ENCODE data around the gene ZBTB46. TPM values are rescaled to one million over a fixed set of nuclear protein-coding genes. Genes with fewer than 3 reads are reported as not detected.

Gene ZBTB46
- total and polyA plus RNA-seq, 10 of the 15 experiments (the other 5 are each of a cell fraction or from before 2014, with no cell fraction given) = 0.15 to 0.92 (median 0.34) TPM

GRCh38 chr20:63846128-63846771, 15.2 kb upstream of the ZBTB46 start:
- no peak overlapping the region for H2AFZ ChIP-seq (ENCODE audit: control insufficient read depth, low read depth, low read length)

More at GRCh38 chr20:63846128-63846771, 15.2 kb upstream of the ZBTB46 start:
- ChIA-PET CTCF (interaction anchor here (0.7 kb wide), 1 partner anchor 41 kb away, joined by 3 read pairs; no protein-coding TSS in a partner anchor), SMC1A (ENCODE audit: uncharacterized antibody, unreplicated experiment) (no interaction called here), RAD21 (ENCODE audit: unreplicated experiment) (interaction anchor here (0.8 kb wide), 1 partner anchor 62 kb away, joined by 3 read pairs; no protein-coding TSS in a partner anchor), POLR2A (no interaction called here)
- Histone ChIP-seq H3K4me3 (no peak overlapping the region), H3K79me2 (ENCODE audit: control insufficient read depth, insufficient read depth, low read length) (no peaks in the 10 kb centered on the region), H3K27ac (ENCODE audit: control insufficient read depth, insufficient read depth) (no peak overlapping the region), H3K4me1 (ENCODE audit: control insufficient read depth, insufficient read depth, low read length) (peaks cover 29% of the 10 kb centered on the region), H3K9me3 (replicated peaks; ENCODE audit: control insufficient read depth, insufficient read depth, low read length) (no peaks in the 10 kb centered on the region), H3K4me2 (ENCODE audit: control insufficient read depth, insufficient read depth) (no peak overlapping the region), H3K9ac (ENCODE audit: control insufficient read depth, insufficient read depth, low read length) (no peak overlapping the region), H3K36me3 (ENCODE audit: control insufficient read depth in 2 of 2, insufficient read depth in 2 of 2, low read length in 1 of 2) (no peaks in the 10 kb centered on the region), H3K27me3 (replicated peaks in 1 of 2; ENCODE audit: control insufficient read depth in 2 of 2, insufficient read depth in 2 of 2, low read length in 1 of 2) (peaks cover 0 to 1% of the 10 kb centered on the region in 2 experiments; a peak in 3 of 4 replicates), H4K20me1 (ENCODE audit: control insufficient read depth, insufficient read depth) (no peaks in the 10 kb centered on the region)
- intact Hi-C loops (cut with micrococcal nuclease; ENCODE audit: unreplicated experiment) (no loop called here), in situ Hi-C loops (cut with MboI) (no loop called here)
- BruUV-seq (replicated peaks) = no TSS peak
- TF ChIP-seq, protein P1, sequence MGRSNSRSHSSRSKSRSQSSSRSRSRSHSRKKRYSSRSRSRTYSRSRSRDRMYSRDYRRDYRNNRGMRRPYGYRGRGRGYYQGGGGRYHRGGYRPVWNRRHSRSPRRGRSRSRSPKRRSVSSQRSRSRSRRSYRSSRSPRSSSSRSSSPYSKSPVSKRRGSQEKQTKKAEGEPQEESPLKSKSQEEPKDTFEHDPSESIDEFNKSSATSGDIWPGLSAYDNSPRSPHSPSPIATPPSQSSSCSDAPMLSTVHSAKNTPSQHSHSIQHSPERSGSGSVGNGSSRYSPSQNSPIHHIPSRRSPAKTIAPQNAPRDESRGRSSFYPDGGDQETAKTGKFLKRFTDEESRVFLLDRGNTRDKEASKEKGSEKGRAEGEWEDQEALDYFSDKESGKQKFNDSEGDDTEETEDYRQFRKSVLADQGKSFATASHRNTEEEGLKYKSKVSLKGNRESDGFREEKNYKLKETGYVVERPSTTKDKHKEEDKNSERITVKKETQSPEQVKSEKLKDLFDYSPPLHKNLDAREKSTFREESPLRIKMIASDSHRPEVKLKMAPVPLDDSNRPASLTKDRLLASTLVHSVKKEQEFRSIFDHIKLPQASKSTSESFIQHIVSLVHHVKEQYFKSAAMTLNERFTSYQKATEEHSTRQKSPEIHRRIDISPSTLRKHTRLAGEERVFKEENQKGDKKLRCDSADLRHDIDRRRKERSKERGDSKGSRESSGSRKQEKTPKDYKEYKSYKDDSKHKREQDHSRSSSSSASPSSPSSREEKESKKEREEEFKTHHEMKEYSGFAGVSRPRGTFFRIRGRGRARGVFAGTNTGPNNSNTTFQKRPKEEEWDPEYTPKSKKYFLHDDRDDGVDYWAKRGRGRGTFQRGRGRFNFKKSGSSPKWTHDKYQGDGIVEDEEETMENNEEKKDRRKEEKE (IDR thresholded peaks at IDR 0.05) = no peak
- TF ChIP-seq NFXL1 (IDR thresholded peaks at IDR 0.05; ENCODE audit: borderline replicate concordance) = peak; percentile 81; the same call in 1 of the 2 replicates
- TF ChIP-seq ZBTB11 (CRISPR knock-in tag; IDR thresholded peaks at IDR 0.05) = no peak
- 0 out of 2 replicates have a peak, but pooled peaks have one; percentile 19 for TF ChIP-seq ZNF24 (IDR thresholded peaks at IDR 0.05)
- TF ChIP-seq, protein P2, sequence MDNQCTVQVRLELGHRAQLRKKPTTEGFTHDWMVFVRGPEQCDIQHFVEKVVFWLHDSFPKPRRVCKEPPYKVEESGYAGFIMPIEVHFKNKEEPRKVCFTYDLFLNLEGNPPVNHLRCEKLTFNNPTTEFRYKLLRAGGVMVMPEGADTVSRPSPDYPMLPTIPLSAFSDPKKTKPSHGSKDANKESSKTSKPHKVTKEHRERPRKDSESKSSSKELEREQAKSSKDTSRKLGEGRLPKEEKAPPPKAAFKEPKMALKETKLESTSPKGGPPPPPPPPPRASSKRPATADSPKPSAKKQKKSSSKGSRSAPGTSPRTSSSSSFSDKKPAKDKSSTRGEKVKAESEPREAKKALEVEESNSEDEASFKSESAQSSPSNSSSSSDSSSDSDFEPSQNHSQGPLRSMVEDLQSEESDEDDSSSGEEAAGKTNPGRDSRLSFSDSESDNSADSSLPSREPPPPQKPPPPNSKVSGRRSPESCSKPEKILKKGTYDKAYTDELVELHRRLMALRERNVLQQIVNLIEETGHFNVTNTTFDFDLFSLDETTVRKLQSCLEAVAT (IDR thresholded peaks at IDR 0.05) = no peak
- TF ChIP-seq ZNF384 (IDR thresholded peaks at IDR 0.05; ENCODE audit: borderline replicate concordance, low read depth, low read length) = no peak
- no peak for TF ChIP-seq TARDBP (IDR thresholded peaks at IDR 0.05; ENCODE audit: borderline replicate concordance)
- FAIRE-seq = no peak
- WGBS (ENCODE audit: insufficient coverage, insufficient replicate concordance, low lambda C conversion rate, missing lambda C conversion rate) = 20% methylated on average over 24 of the region's 24 CpGs
- ATAC-seq = no peak
- DNase-seq (ENCODE audit: low read depth, low spot score) = no peak

All from GM12878 (cell line).